Activated T-cell treated with anti-CD3 and anti-CD28 coated beads for 48 hours (primary cell): Measurements from ENCODE around the gene UBAC1.

ENCODE experiments used
- DNase-seq: peaks from one replicate; pipeline ENCODE4 v3.0.0-alpha.2; 2020; ENCODE audit warnings: low read depth

The UBAC1 gene

DNA sequence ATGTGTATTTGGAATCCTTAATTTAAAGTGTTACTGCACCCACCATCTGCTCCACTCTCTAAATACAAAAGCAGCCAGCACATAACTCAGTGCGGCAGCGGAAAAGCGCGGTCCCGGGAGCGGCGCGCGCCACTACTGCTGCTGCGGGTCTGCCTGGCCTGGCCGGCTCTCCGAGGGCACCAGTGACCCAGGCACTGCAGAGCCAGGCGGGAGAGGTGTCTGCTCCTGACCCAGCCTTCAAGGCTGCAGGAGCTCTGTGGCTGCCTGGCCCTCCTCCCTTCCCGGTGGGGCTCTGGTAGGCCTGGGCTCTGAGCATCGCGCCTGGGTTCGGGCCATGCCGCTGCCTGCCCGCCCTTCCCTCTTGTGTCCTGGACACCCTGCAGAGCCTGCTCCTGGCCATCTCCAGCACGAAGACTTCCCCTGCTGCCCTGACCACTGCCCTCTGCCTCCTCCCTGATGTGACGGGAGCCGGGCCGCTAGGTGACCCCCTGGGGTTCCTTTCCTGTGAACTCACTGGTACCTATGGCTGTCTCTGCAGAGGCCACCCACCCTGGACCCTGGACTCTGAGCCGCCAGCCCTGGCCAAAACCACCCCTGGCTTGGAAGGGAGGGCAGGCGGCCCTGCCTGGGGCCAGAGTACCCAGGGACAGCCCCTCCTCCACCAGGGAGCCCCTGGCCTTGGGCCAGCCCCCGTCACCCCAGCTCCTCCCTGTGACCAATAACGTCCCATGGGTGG lies 32.8 kb upstream of the UBAC1 start:
- no peak for DNase-seq

GRCh38 chr9:135993409-135993742 lies 32.2 kb upstream of the UBAC1 start:
- no peak for DNase-seq

- DNase-seq, result peak; percentile 24
Observed at GRCh38 chr9:135992486-135993408, 31.6 kb upstream of the UBAC1 start.

- no peak for DNase-seq
Observed at GRCh38 chr9:135991771-135992170, 30.6 kb upstream of the UBAC1 start.

GRCh38 chr9:135990468-135991429 lies 29.6 kb upstream of the UBAC1 start:
- DNase-seq, result no peak

DNA sequence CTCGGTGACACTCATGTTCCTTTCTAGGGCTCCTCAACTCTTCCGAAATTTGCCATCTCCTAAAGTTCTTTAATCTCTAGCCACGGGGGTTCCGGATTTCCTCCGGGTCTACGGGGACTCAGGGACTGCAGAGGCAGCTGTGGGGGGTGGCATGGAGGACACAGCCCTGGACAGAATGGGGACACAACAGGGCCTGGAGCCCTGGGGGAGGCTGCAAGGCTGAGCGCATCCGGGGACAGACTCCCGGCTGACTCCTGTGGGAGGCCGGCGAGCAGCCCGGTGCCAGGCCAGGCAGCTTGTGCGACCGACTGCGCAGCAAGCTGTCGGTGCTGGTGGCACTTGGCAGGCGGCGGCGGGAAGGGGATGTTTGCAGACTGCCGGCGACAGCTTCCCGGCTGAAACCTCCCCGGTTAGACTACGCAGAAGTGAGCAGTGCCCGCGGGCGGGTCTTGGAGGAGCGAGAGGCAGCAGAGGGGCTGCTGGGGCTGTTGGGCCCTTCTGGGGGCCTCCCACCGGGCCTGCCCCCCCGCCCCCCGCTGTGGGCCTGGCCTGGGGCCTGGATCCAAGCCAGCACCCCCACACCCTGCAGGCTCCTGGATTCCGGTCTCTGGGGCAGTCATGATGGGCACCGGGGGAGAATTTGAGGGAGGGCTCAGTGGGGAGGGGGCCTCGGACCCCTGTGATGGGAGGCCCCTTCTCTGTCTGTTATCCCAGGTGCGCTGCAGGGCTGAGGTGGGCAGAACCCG lies 28.7 kb upstream of the UBAC1 start:
- DNase-seq, result no peak

- DNase-seq, result no peak
Observed at GRCh38 chr9:135989157-135989556, 28.0 kb upstream of the UBAC1 start.

DNA sequence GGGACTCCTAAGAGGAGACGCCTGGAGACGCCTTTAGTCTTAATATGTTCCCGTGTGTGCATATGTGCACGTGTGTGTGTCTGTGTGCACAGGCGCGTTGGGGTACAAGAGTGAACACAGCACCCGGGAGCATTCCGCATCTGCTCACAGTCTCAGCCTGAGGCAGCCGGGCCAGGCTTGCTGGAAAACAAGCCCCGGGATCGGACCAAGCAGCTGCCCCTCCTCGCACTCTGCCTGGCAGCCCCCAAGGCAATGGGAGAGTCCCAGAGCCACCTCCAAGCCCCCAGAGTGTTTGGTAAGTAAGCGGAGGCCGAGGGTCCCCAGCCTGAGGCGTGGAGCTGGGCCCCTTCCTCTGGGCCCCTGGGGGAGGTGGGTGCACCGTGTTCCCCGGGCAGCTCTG lies 27.3 kb upstream of the UBAC1 start:
- DNase-seq, result no peak

DNA sequence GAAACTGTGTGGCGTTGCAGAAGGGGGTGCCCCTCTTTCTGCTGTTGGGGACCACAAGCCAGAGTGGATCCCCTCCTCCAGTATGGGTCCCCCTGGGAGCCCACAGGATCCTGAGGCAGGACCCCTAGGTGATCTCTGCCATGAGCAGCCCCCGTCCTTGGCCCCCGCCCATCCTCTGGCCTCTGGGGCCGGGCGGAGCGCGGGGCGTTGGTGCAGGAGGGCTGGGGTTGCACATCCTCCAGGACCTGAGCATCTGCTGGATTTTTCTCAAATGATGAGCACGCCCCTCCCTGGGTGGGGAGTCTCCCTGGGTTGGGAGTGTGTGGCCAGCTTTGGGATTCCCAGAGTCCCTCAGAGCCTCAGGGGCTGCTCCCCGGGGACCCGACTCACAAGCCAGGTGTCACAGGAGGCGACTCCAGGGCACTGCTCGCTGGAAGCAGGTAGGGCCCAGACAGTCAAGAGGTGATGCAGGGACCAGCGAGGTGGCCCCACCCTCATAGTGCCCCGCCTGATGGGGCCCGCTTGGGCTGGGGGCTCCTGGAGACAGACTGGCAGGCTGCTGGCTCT lies 26.7 kb upstream of the UBAC1 start:
- DNase-seq, result no peak

GRCh38 chr9:135986605-135987004 lies 25.4 kb upstream of the UBAC1 start:
- no peak for DNase-seq

DNA sequence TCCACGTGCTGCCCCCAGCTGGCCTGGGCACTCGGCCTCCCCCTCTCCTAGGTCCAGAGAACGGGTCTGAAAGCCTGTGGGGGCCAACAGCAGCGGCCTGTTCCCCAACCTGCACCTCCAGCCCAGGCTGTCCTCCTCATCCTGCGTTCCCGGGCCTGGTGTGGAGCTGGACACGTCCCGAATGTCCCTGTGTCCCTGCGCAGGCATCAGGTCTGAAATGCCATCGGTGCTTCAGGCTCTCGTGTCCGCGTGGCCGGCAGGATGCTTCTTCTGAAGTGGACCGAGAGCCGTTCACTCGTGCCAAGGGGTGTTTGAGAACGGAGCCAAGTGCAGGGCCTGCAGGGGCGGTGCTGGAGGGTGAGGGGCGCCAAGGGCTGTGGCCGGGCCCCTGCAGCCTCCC lies 24.7 kb upstream of the UBAC1 start:
- no peak for DNase-seq

DNA sequence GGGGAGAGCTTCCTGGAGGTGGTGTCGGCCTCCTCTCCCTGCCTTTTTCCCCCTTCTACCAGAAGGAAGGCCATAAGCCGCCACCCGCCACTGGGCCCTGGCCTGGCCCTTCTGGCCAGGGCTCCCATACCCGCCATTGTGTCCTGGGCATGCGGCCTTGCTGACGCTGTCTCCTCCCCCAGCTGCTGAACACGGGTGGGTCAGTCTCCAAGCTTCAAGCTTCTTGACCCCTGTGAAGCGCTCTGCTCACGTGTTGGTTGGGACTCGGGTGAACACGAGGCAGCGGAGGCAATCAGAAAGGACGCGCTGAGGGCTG lies 24.2 kb upstream of the UBAC1 start:
- no peak for DNase-seq

DNA sequence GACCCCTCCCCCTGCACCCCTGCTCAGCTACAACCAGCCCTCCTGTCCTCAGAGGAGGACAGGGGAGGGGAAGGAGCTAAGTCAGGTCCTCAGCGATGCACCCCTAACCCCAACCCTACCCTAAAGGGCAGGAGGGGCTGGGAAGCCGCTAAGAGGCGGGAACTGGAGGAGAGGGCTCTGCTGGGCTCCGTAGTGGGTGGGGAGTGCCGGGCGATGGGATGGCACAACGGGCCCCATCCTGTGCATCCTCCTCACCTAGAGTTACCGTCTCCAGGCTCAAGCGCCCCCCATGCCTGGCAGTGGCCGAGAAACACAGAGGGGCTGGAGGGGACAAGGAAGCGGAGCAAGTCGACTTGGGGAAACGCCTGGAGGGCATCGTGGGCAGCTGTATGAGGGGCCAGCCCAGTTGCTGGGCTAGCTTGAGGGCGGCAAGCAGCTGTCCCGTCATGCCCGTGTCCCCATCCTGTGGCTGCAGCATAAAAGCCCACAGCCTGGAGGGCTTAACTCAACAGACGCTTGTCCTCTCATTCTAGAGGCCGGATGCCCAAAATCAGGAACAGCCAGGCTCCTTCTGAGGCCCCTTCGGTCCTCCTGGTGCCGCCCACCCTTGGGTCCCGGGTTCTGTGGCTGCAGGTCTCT lies 23.0 kb upstream of the UBAC1 start:
- no peak for DNase-seq

DNA sequence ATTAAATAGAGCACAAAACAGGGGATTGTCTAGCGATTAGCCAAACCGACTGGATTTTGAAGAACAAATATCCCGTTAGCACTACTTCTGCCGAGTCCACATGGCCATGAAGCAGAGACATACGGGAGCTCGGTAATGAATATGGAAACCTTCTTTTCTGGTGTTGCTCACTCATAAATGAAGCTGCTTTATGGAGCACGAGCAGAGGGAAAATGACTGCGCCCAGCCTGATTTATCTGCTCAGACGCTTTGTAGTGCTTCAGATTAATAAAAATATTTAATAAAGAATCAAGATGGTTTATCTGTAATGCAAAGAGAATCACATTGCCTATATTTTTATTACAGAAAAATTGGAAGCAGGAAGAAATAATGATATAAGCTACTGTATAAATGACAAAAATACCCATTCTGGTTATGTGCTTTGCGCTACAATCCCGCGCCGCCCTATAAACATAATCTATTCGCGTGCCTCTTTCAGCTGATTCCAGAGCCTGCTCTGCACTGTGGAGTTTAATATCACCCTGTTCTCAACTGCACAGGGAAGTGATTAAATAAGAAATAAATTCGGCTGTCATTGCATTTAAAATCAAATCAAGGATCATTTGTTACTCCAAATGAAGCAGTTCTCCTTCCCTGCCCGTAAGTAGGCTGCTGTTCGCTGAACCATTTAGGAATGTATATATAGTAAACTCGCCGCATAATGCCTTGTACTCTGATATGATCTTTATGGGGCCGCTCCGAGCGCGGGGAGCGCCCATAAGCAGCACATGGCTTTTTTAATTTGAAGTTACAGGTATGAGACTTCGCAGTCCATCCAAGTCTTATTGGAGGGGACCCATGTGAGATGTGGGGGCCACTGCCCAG lies 22.3 kb upstream of the UBAC1 start:
- no peak for DNase-seq

DNA sequence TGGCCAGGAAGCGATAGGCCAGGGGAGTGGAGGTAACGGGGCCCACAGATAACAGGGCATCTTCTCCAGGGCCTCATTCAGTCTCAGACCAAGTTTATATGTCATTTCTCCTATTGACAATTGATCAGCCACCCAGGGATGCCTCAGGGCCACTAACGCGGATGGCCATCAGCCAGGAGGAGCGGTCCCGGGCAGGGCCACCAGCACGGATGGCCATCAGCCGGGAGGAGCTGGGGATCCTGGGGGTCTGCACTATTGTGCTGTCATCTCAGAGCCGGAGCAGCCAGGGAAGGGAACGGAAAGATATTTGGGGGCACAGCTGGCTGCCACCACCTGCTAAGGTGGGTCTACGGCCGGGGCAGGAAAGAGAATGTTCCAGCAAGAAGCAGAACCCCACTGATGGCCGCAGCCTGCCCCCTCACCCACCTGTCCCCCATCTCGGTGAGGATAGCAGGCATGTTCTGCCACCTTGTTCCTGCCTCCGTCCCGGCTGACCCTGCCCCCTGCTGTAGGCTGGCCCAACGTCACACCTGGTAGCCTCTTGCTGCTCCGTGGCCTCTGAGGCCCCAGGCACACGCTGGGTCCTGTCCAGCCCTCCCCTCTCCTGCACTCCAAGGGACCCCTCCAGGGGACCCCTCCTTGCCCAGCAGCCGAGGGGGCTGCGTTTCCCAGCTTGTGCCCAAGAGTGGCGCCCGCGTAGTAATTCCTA lies 21.5 kb upstream of the UBAC1 start:
- DNase-seq, result no peak

DNA sequence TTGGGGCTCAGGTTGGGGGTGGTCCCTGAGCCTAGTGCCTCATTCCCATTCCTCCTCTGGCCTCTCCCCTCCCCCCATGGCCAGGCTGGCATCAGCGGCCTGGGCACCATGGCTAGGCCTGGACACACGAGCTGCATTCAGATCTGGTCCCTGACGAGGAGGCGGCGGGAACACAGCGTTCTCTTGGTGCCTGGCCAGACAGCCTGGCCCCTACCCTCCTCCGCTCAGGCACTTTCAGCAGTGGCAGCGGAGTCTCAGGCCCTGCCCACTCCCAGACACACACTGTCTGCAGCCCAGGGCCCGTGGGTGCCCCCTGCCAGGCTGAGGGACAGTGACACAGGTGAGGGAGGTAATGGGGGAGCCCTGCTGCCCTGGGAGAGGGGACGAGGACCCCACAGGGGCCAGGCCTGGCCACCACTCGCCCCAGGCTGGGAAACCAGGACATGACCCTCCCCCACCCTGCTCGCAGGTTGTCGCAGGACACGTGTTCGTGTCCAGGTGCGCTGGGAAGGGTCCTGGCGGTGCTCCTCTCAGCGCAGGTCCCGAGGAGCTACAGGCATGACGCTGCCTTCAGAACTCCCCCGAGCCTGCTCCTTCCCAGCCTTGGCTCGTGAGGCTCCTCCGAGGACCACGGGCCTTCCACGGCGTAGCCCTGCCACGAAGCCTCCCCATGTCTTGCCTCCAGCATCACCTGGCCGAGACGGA lies 19.9 kb upstream of the UBAC1 start:
- no peak for DNase-seq

DNA sequence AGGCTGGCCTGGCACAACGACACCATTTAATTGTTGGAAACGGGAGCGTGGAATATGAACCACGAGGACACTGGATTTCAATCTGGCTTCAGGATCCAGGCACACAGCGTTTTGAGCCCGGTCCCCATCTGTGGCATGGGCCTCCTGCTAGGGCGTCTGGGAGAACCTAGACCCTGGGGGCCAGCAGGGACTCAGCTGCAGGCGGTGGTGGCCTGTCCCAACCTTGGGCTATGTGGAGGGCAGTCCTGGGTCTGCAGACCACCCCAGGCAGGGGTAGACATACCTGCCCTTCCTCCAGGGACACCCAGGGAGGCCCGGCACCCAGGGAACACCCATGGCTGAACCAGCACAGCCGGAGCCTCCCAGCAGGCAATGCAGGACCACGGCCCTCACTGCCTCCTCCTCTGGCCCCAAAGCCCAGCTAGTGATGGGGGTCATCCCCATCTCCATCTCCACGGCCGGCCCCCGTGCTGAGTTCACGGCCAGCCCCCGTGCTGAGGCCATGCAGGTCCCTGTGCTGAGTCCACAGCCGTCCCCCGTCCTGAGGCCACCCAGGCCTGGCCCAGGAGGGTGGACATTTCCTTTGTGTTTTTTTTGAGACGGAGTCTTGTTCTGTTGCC lies 18.5 kb upstream of the UBAC1 start:
- no peak for DNase-seq
